GM10266 (cell line): ENCODE data around the gene SCYGR2.

Experiments
- DNase-seq: peaks from one replicate; pipeline ENCODE4 v3.0.0; 2012; ENCODE audit errors: extremely low spot score
- CTCF ChIP-seq: IDR thresholded peaks from 2 replicates; pipeline ENCODE4 v1.5.1; 2012; ENCODE audit warnings: mild to moderate bottlenecking, low read depth; ENCODE audit not compliant: control insufficient read depth, insufficient read depth; ENCODE audit errors: missing control alignments

The SCYGR2 gene

GRCh38 chr2:227632827-227633226 lies 34.1 kb downstream of the SCYGR2 start:
- no peak for DNase-seq
- no peak for TF ChIP-seq CTCF

DNA sequence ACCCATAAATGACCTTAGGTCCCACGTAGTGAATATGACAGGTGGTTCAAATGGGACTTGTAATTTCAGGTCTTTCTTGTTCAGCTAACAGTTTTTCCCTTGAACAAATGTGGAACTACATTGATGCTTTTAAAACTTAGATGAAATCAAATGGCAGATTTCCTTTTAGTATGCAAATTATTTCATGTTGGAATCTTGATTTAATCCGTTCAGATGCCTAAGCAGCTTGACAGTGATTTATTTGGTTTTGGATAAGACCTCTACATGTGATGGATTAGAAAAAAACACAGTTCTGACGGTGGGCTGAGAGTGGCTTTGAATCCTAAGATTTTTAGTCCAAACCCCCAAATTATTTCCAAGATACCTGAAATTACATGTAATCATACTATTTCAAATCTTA lies 35.5 kb downstream of the SCYGR2 start:
- TF ChIP-seq CTCF: no peak
- DNase-seq: no peak

DNA sequence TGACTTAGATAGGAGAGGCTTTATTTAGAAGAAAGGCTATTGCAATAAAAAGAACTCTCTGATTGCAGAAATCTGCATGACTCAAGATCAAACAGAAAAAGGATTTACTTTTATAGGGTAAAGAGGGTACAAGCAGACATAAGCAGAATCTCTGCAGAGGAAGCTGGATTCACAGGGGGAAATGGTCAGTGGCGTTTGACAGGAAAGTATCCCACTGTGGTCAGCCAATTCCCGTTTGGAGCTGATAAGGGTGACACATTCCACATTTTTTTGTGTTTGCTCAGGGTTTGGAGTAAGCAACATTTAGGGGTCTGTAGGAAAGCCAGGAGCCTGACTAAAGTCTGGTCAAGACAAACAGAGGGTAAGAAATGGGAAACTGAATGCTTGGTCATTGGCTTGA lies 44.0 kb downstream of the SCYGR2 start:
- DNase-seq: no peak
- no peak for TF ChIP-seq CTCF

DNA sequence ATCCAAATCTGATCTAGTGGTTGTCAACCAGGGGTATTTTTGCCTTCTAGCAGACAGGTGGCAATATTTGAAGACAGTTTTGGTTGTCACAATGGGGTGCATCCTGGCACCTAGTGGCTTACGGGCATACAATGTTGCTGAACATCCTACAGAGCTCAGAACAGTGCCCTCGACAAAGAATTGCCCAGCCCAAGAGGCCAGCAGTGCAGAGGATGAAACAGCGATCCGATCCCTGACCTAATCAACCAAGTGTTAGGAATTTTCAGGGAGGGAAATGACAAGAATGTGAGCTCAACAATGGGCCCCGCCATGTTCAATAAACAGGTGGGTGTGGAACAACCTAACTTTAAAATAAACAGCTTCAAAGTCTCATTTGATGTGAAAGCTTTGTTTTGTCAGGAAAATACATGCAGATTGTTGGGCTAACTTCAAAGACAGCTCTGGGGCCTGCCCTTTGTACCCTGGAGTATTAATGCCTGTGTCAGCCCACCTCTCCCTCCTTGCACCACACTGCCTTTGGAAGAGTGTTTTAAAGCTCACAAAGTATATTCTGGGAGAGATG lies 45.4 kb downstream of the SCYGR2 start:
- DNase-seq: no peak
- TF ChIP-seq CTCF: no peak
